ENCODE measurements around the gene UPF3A.

DNA sequence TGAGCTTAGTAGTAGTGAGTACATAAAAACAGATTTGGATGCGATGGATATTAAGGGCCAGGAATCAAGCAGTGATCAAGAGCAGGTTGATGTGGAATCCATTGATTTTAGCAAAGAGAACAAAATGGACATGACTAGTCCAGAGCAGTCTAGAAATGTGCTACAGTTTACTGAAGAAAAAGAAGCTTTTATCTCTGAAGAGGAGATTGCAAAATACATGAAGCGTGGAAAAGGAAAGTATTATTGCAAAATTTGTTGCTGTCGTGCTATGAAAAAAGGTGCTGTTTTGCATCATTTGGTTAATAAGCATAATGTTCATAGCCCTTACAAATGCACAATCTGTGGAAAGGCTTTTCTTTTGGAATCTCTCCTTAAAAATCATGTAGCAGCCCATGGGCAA lies 44.3 kb downstream of the UPF3A start:
- TF ChIP-seq, protein P1, sequence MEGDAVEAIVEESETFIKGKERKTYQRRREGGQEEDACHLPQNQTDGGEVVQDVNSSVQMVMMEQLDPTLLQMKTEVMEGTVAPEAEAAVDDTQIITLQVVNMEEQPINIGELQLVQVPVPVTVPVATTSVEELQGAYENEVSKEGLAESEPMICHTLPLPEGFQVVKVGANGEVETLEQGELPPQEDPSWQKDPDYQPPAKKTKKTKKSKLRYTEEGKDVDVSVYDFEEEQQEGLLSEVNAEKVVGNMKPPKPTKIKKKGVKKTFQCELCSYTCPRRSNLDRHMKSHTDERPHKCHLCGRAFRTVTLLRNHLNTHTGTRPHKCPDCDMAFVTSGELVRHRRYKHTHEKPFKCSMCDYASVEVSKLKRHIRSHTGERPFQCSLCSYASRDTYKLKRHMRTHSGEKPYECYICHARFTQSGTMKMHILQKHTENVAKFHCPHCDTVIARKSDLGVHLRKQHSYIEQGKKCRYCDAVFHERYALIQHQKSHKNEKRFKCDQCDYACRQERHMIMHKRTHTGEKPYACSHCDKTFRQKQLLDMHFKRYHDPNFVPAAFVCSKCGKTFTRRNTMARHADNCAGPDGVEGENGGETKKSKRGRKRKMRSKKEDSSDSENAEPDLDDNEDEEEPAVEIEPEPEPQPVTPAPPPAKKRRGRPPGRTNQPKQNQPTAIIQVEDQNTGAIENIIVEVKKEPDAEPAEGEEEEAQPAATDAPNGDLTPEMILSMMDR (IDR thresholded peaks at IDR 0.05), result no peak
- TF ChIP-seq POLR2A (IDR thresholded peaks at IDR 0.05), result no peak
- no peak for TF ChIP-seq POLR2AphosphoS5 (IDR thresholded peaks at IDR 0.05)
- no peak for TF ChIP-seq EP300 (IDR thresholded peaks at IDR 0.05)

All from upper lobe of left lung (tissue), 4 donors.